DOHH2 (cell line): ENCODE results near the gene GPRC5A.

ENCODE experiments used
- H3F3A ChIP-seq: fragments of 200-600 bp; sonication (generic), shearing (Covaris generic); 2 replicates; pipeline ENCODE4 v1.6.0; 2016; ENCODE audit warnings: antibody characterized with exemption, mild to moderate bottlenecking; ENCODE audit not compliant: control insufficient read depth, insufficient read depth
- H3K27ac ChIP-seq: fragments of 200-600 bp; sonication (generic); 2 replicates; pipeline ENCODE4 v1.5.1; 2014; ENCODE audit warnings: low read depth, mild to moderate bottlenecking, low read length, moderate library complexity
- H3K27me3 ChIP-seq: fragments of 200-600 bp; sonication (generic); 2 replicates; pipeline ENCODE4 v1.6.1; 2014; ENCODE audit warnings: mild to moderate bottlenecking, low read length, mixed read lengths; ENCODE audit not compliant: control insufficient read depth
- H3K36me3 ChIP-seq: fragments of 200-600 bp; sonication (generic); 2 replicates; pipeline ENCODE4 v1.6.1; 2014; ENCODE audit warnings: mild to moderate bottlenecking, low read length, moderate library complexity, mixed read lengths; ENCODE audit not compliant: control insufficient read depth
- H3K4me1 ChIP-seq: fragments of 200-600 bp; sonication (generic); 2 replicates; pipeline ENCODE4 v1.6.1; 2014; ENCODE audit warnings: mild to moderate bottlenecking, low read length, mixed read lengths; ENCODE audit not compliant: control insufficient read depth
- H3K4me2 ChIP-seq: fragments of 200-600 bp; sonication (generic); 2 replicates; pipeline ENCODE4 v1.6.0; 2014; ENCODE audit warnings: mild to moderate bottlenecking, low read length, moderate library complexity
- H3K4me3 ChIP-seq: fragments of 200-600 bp; sonication (generic); 2 replicates; pipeline ENCODE4 v1.5.1; 2014; ENCODE audit warnings: mild to moderate bottlenecking, low read length, mixed read lengths
- H3K79me2 ChIP-seq: fragments of 200-600 bp; sonication (generic); 2 replicates; pipeline ENCODE4 v1.6.1; 2014; ENCODE audit warnings: mild to moderate bottlenecking, low read length, mixed read lengths; ENCODE audit not compliant: control insufficient read depth
- H3K9me2 ChIP-seq: fragments of 200-600 bp; sonication (generic); replicated peaks from 2 replicates; pipeline ENCODE4 v1.6.1; 2014; ENCODE audit warnings: mild to moderate bottlenecking, low read length, mixed read lengths; ENCODE audit not compliant: control insufficient read depth
- H3K9me3 ChIP-seq: fragments of 200-600 bp; sonication (generic); 2 replicates; pipeline ENCODE4 v1.6.1; 2014; ENCODE audit warnings: antibody characterized with exemption, low read length, mixed read lengths; ENCODE audit not compliant: control insufficient read depth, insufficient read depth
- H4K20me1 ChIP-seq: fragments of 200-600 bp; sonication (generic); 2 replicates; pipeline ENCODE4 v1.6.0; 2014; ENCODE audit warnings: low read depth, mild to moderate bottlenecking, antibody characterized with exemption, low read length, moderate library complexity; ENCODE audit not compliant: control insufficient read depth, insufficient read depth
- EZH2phosphoT487 ChIP-seq: fragments of 200-600 bp; sonication (generic); IDR thresholded peaks from 2 replicates; pipeline ENCODE4 v1.6.1; 2017; ENCODE audit warnings: borderline replicate concordance, mild to moderate bottlenecking, antibody characterized with exemption, low read length, moderate library complexity, mixed read lengths
- TF ChIP-seq, protein P1 (sequence below): fragments of 200-600 bp; sonication (generic); IDR thresholded peaks from one replicate; pipeline ENCODE4 v1.5.1; 2014; ENCODE audit warnings: antibody characterized with exemption, mild to moderate bottlenecking, low read depth, low read length; ENCODE audit not compliant: poor library complexity, severe bottlenecking

The GPRC5A gene

DNA sequence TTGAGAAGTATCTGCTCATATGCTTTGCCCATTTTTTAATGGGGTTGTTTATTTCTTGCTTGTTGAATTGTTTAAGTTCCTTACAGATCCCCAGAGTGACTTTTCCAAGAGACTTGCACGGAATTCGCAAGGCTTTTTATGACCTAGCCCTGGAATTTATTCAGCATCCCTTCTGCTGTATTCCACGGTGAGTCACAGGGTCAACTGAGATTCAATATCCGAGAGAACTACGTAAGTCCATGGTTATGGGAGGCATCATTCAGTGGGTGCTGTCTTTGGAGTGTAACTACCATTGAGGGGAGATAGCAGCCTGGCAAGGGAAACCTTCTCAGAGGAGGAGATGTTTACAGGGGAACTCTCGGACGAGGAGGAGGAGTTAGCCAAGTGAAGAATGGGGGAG lies 20.9 kb upstream of the GPRC5A start:
- H3K4me1 ChIP-seq, result peaks cover 4% of the 10 kb centered on the region

DNA sequence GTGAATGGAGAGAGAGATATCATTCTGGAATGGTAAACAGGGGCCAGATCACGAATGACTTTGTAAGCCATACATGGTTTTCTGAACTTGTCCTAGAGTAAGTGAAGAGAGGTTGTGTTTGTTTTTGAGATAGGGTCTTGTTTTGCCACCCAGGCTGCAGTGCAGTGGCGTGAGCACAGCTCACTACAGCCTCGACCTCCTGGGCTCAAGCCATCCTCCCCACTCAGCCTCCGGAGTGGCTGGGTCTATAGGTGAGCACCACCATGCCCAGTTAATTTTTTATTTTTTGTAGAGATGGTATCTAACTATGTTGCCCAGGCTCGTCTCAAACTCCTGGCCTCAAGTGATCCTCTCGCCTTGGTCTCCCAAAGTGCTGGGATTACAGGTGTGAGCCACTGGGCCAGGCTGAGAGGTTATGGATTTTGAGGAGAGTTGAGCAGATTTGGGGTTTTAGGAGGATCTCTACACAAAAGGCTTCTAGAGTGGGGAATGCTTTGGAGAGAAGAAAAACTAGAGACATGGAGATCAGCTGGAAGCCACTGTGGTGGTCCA lies 19.7 kb upstream of the GPRC5A start:
- peaks cover 4% of the 10 kb centered on the region for H3K4me1 ChIP-seq
- H3K79me2 ChIP-seq, result no peaks in the 10 kb centered on the region
- TF ChIP-seq, protein P1, sequence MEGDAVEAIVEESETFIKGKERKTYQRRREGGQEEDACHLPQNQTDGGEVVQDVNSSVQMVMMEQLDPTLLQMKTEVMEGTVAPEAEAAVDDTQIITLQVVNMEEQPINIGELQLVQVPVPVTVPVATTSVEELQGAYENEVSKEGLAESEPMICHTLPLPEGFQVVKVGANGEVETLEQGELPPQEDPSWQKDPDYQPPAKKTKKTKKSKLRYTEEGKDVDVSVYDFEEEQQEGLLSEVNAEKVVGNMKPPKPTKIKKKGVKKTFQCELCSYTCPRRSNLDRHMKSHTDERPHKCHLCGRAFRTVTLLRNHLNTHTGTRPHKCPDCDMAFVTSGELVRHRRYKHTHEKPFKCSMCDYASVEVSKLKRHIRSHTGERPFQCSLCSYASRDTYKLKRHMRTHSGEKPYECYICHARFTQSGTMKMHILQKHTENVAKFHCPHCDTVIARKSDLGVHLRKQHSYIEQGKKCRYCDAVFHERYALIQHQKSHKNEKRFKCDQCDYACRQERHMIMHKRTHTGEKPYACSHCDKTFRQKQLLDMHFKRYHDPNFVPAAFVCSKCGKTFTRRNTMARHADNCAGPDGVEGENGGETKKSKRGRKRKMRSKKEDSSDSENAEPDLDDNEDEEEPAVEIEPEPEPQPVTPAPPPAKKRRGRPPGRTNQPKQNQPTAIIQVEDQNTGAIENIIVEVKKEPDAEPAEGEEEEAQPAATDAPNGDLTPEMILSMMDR, result no peak
- no peak for TF ChIP-seq EZH2phosphoT487
- no peak overlapping the region for H3K4me3 ChIP-seq
- no peaks in the 10 kb centered on the region for H4K20me1 ChIP-seq
- H3K27ac ChIP-seq, result no peak overlapping the region
- H3K36me3 ChIP-seq, result no peaks in the 10 kb centered on the region
- H3K4me2 ChIP-seq, result no peak overlapping the region
- H3K27me3 ChIP-seq, result no peaks in the 10 kb centered on the region
- H3K9me3 ChIP-seq, result no peaks in the 10 kb centered on the region
- H3K9me2 ChIP-seq, result no peaks in the 10 kb centered on the region
- H3F3A ChIP-seq, result no peaks in the 10 kb centered on the region

More for the DNA sequence above, 20.9 kb upstream of the GPRC5A start:
- no peaks in the 10 kb centered on the region for H3K9me3 ChIP-seq
- H3K36me3 ChIP-seq, result no peaks in the 10 kb centered on the region
- H3K79me2 ChIP-seq, result no peaks in the 10 kb centered on the region
- H3F3A ChIP-seq, result no peaks in the 10 kb centered on the region
- H3K4me2 ChIP-seq, result no peak overlapping the region
- no peaks in the 10 kb centered on the region for H3K27me3 ChIP-seq
- no peaks in the 10 kb centered on the region for H4K20me1 ChIP-seq
- no peak overlapping the region for H3K4me3 ChIP-seq
- TF ChIP-seq, protein P1, result no peak
- no peak for TF ChIP-seq EZH2phosphoT487
- no peaks in the 10 kb centered on the region for H3K9me2 ChIP-seq
- no peak overlapping the region for H3K27ac ChIP-seq

DNA sequence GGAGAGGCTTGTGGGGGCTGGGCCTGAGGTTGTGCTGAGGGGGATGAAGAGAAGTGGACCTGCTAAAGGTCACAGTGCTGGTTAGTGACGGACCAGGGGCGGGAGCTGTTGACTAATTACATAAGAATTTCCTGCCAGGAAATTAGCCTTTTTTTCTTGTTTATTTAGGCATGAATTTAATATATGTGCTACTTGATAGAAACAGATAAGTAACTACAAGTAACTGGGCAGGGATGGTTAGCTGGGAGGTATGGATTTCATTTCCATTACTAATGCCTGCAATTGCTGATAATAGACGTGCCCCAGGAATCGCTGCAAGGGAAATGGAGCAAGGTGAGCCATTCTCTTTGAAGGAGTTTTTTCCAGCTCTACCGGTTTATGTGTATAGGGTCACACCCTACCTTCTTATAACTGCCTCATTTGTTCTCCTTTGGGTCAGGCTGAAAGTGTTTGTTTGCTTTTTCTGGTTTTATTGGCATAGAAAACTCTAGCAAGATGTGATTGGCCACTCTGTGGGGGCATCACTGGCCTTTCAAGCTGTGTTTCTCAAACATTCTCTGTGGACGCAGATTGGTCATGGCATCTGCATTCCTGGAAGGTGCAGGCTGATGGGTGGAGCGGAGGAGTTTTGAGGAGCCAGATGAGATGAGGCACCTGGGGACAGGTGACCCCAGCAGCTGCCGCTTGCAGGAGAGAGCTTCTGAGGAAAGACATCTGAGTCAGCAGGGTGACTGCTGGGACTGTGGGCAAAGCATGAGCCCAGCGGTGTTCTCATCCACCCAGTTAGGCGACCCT lies 19.0 kb upstream of the GPRC5A start:
- peaks cover 4% of the 10 kb centered on the region for H3K4me1 ChIP-seq
- H4K20me1 ChIP-seq, result no peaks in the 10 kb centered on the region
- H3K36me3 ChIP-seq, result no peaks in the 10 kb centered on the region
- H3K79me2 ChIP-seq, result no peaks in the 10 kb centered on the region
- H3K9me2 ChIP-seq, result no peaks in the 10 kb centered on the region
- no peak overlapping the region for H3K4me3 ChIP-seq
- no peaks in the 10 kb centered on the region for H3K9me3 ChIP-seq
- no peak overlapping the region for H3K27ac ChIP-seq
- TF ChIP-seq, protein P1, result no peak
- TF ChIP-seq EZH2phosphoT487, result no peak
- H3F3A ChIP-seq, result no peaks in the 10 kb centered on the region
- no peak overlapping the region for H3K4me2 ChIP-seq
- no peaks in the 10 kb centered on the region for H3K27me3 ChIP-seq
